H1 (cell line): Measurements from ENCODE around the gene PLA2G4A. TPM values are rescaled to one million over a fixed set of nuclear protein-coding genes. Genes with fewer than 3 reads are reported as not detected.

Experiments
- BACH1 ChIP-seq: IDR thresholded peaks from 2 replicates; pipeline ENCODE4 v1.6.1; 2012; ENCODE audit warnings: low read length, improper control_type of control experiment
- FOSL1 ChIP-seq: IDR thresholded peaks from 2 replicates; pipeline ENCODE4 v1.6.1; 2011; ENCODE audit warnings: mild to moderate bottlenecking, low read depth, low read length, moderate library complexity; ENCODE audit not compliant: insufficient read depth
- KDM4A ChIP-seq: IDR thresholded peaks from one replicate; pipeline ENCODE4 v1.7.1; 2012; ENCODE audit warnings: low read depth, mild to moderate bottlenecking, moderate library complexity, low read length, inconsistent platforms; ENCODE audit not compliant: severe bottlenecking
- NANOG ChIP-seq: IDR thresholded peaks from 2 replicates; pipeline ENCODE4 v1.6.1; 2011; ENCODE audit warnings: low read length, low read depth, mild to moderate bottlenecking, inconsistent platforms; ENCODE audit not compliant: insufficient read depth, poor library complexity, severe bottlenecking
- SRF ChIP-seq: IDR thresholded peaks from 2 replicates; pipeline ENCODE4 v1.6.1; 2011; ENCODE audit warnings: mild to moderate bottlenecking, low read depth, low read length, moderate library complexity
- TAF7 ChIP-seq: optimal IDR thresholded peaks from 2 replicates; pipeline ENCODE3; 2011; ENCODE audit warnings: low read depth, mild to moderate bottlenecking, inconsistent platforms, low read length, moderate library complexity, borderline replicate concordance
- polyA plus RNA-seq, 7 experiments: library from polyadenylated mRNA; depleted of rRNA in 3 of 7; stranded (reverse) in 5 of 7; unstranded in 2 of 7; fragments of >200 nt in 5 of 7; fragments of 200-250 nt in 2 of 7; gene quantifications; 1 replicate in 5 of 7; 2 replicates in 1 of 7; 4 replicates in 1 of 7; pipeline versions ENCODE4 v1.2.1 to v1.2.3, GENCODE V29; 2011 to 2013; ENCODE audit warnings: missing spikeins in 2 of 7, mixed read lengths in 2 of 7
- total RNA-seq: library from RNA; stranded (reverse); fragmentation: NEBNext Ultra II Directional; extraction: Animal tissue kit (Norgen Biotek cat#: 25700); gene quantifications from 2 replicates; pipeline ENCODE4 v1.2.1, GENCODE V29; 2021

Gene PLA2G4A
- total and polyA plus RNA-seq, 2 of the 8 experiments (the other 6 are each of a cell fraction or from before 2014, with no cell fraction given) = 0.63 to 1.4 TPM

DNA sequence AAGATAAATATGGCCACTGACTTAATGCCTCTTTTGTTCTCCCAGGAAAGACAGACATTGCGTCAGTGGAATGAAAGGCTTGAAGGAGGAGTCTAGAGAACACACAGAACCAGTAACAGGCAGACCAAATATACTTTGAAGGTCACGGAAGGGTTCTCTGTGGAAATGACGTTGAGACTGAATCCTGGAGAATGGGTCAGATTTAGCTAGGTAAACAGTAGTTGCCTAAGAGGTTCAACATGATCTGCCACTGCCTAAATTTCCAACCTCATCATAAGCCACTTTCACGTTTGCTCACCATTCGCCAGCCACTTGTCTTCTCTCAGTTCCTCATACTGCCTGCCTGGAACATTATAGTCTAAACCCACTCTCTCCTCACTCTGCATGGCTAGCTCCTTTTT is 20.5 kb downstream of the PLA2G4A start (continued):
- TF ChIP-seq FOSL1 (no peak), KDM4A (no peak), SRF (no peak), NANOG (no peak), BACH1 (no peak), TAF7 (no peak)
